GM19395 (cell line): Measurements from ENCODE around the gene WLS.
"Not testable (repeated sequence)": the region's sequence is repeated elsewhere in the genome, so short reads cannot be mapped to it uniquely, and the experiment has no call there.

Source experiments
- ATAC-seq: cut with Tn5 transposase; IDR thresholded peaks from one replicate; pipeline ENCODE4 v1.9.1; 2021; ENCODE audit warnings: mild to moderate bottlenecking, moderate library complexity; ENCODE audit not compliant: unreplicated experiment

WLS gene

GRCh38 chr1:68232289-68233148 lies at the start of gene WLS:
WLS (minus strand) TSS chr1:68232523; CDS start chr1:68232299, 224 bp downstream.
- no peak for ATAC-seq

- no peak for ATAC-seq
These were observed 48.0 kb upstream of the WLS start for GRCh38 chr1:68280286-68280685.

- ATAC-seq = no peak
These were observed 47.5 kb upstream of the WLS start for GRCh38 chr1:68279846-68280245.

GRCh38 chr1:68278221-68278620 lies 45.9 kb upstream of the WLS start:
- ATAC-seq = no peak

GRCh38 chr1:68276448-68276847 lies 44.1 kb upstream of the WLS start:
- ATAC-seq = no peak

- no peak for ATAC-seq
These were observed 41.2 kb upstream of the WLS start for GRCh38 chr1:68273530-68273929.

GRCh38 chr1:68271596-68271995 lies 39.3 kb upstream of the WLS start:
- ATAC-seq = no peak

GRCh38 chr1:68270951-68271350 lies 38.6 kb upstream of the WLS start:
- ATAC-seq = no peak

GRCh38 chr1:68269637-68270430 lies 37.5 kb upstream of the WLS start:
- no peak for ATAC-seq

GRCh38 chr1:68268896-68269483 lies 36.7 kb upstream of the WLS start:
- ATAC-seq = no peak

- not testable (repeated sequence) for ATAC-seq
These were observed 24.5 kb upstream of the WLS start for GRCh38 chr1:68256824-68257223.

- ATAC-seq = no peak
These were observed 23.0 kb upstream of the WLS start for GRCh38 chr1:68255301-68255700.

GRCh38 chr1:68254667-68255226 lies 22.4 kb upstream of the WLS start:
- ATAC-seq = no peak

GRCh38 chr1:68237040-68237439 lies 4.7 kb upstream of the WLS start:
- no peak for ATAC-seq

GRCh38 chr1:68234094-68234493 lies 1.8 kb upstream of the WLS start:
- ATAC-seq = no peak

- ATAC-seq = no peak
These were observed 879 bp upstream of the WLS start for GRCh38 chr1:68233202-68233601.

- no peak for ATAC-seq
These were observed 565 bp downstream of the WLS start for GRCh38 chr1:68231627-68232288.

- ATAC-seq = no peak
These were observed 1.3 kb downstream of the WLS start for GRCh38 chr1:68230901-68231626.

- ATAC-seq = no peak
These were observed 1.9 kb downstream of the WLS start for GRCh38 chr1:68230484-68230802.
